HG03432 (cell line): ENCODE data around the gene FAM13B.
"Not testable (repeated sequence)": the region's sequence is repeated elsewhere in the genome, so short reads cannot be mapped to it uniquely, and the experiment has no call there.

Source experiments
- ATAC-seq: cut with Tn5 transposase; IDR thresholded peaks from one replicate; pipeline ENCODE4 v1.9.1; 2021; ENCODE audit warnings: mild to moderate bottlenecking, moderate library complexity; ENCODE audit not compliant: unreplicated experiment

Gene FAM13B

GRCh38 chr5:137994556-137994955, 38.3 kb downstream of the FAM13B start:
- no peak for ATAC-seq

- no peak for ATAC-seq
These were observed 43.5 kb downstream of the FAM13B start for GRCh38 chr5:137989419-137989818.

GRCh38 chr5:137975208-137975607, 57.7 kb downstream of the FAM13B start:
- ATAC-seq, result no peak

GRCh38 chr5:137970384-137970783, 62.5 kb downstream of the FAM13B start:
- ATAC-seq, result not testable (repeated sequence)

GRCh38 chr5:137960819-137961218, 72.1 kb downstream of the FAM13B start:
- no peak for ATAC-seq

- ATAC-seq, result no peak
These were observed 72.7 kb downstream of the FAM13B start for GRCh38 chr5:137960141-137960540.

GRCh38 chr5:137959488-137959887, 73.4 kb downstream of the FAM13B start:
- no peak for ATAC-seq

GRCh38 chr5:137957948-137958347, 74.9 kb downstream of the FAM13B start:
- no peak for ATAC-seq

- ATAC-seq, result no peak
These were observed 78.6 kb downstream of the FAM13B start for GRCh38 chr5:137954131-137954879.

- ATAC-seq, result no peak
These were observed 87.1 kb downstream of the FAM13B start for GRCh38 chr5:137945825-137946224.

GRCh38 chr5:137944280-137944679, 88.6 kb downstream of the FAM13B start:
- not testable (repeated sequence) for ATAC-seq

GRCh38 chr5:137939331-137939730, 93.5 kb downstream of the FAM13B start:
- no peak for ATAC-seq

GRCh38 chr5:137938751-137939143, 94.1 kb downstream of the FAM13B start:
- peak; percentile 67 for ATAC-seq

GRCh38 chr5:137937994-137938750, 94.7 kb downstream of the FAM13B start:
- no peak for ATAC-seq

GRCh38 chr5:137935694-137936093, 97.2 kb downstream of the FAM13B start:
- no peak for ATAC-seq

- ATAC-seq, result peak; percentile 42
These were observed 97.7 kb downstream of the FAM13B start for GRCh38 chr5:137935190-137935589.

- no peak for ATAC-seq
These were observed 99.4 kb downstream of the FAM13B start for GRCh38 chr5:137933491-137933911.

- ATAC-seq, result no peak
These were observed 100.1 kb downstream of the FAM13B start for GRCh38 chr5:137932800-137933199.

- ATAC-seq, result no peak
These were observed 109.0 kb downstream of the FAM13B start for GRCh38 chr5:137923856-137924255.

GRCh38 chr5:137921931-137922330, 110.9 kb downstream of the FAM13B start:
- ATAC-seq, result no peak

GRCh38 chr5:137916923-137917322, 116.0 kb downstream of the FAM13B start:
- no peak for ATAC-seq

GRCh38 chr5:137914758-137915157, 118.1 kb downstream of the FAM13B start:
- no peak for ATAC-seq
